GM19328 (cell line): ENCODE measurements around the gene SNTB2.

ENCODE experiments used
- ATAC-seq: cut with Tn5 transposase; IDR thresholded peaks from one replicate; pipeline ENCODE4 v1.9.1; 2021; ENCODE audit warnings: mild to moderate bottlenecking, moderate library complexity; ENCODE audit not compliant: unreplicated experiment

The SNTB2 gene

GRCh38 chr16:69316595-69317034 is 129.7 kb downstream of the SNTB2 start:
- ATAC-seq, result no peak

GRCh38 chr16:69318177-69318910 is 131.4 kb downstream of the SNTB2 start:
- no peak for ATAC-seq

GRCh38 chr16:69318911-69319289 is 131.9 kb downstream of the SNTB2 start:
- ATAC-seq, result no peak

GRCh38 chr16:69319381-69319780 is 132.4 kb downstream of the SNTB2 start:
- ATAC-seq, result no peak

- ATAC-seq, result no peak
Measured at GRCh38 chr16:69319826-69320739, 133.1 kb downstream of the SNTB2 start.

GRCh38 chr16:69320740-69321073 is 133.7 kb downstream of the SNTB2 start:
- ATAC-seq, result no peak

GRCh38 chr16:69321080-69321479 is 134.1 kb downstream of the SNTB2 start:
- ATAC-seq, result no peak

- ATAC-seq, result no peak
Measured at GRCh38 chr16:69322343-69322742, 135.4 kb downstream of the SNTB2 start.

GRCh38 chr16:69323415-69323814 is 136.5 kb downstream of the SNTB2 start:
- ATAC-seq, result no peak

GRCh38 chr16:69324013-69324531 is 137.1 kb downstream of the SNTB2 start:
- ATAC-seq, result no peak

- ATAC-seq, result no peak
Measured at GRCh38 chr16:69324585-69325253, 137.8 kb downstream of the SNTB2 start.

- ATAC-seq, result no peak
Measured at GRCh38 chr16:69325784-69326171, 138.8 kb downstream of the SNTB2 start.

GRCh38 chr16:69326172-69326873 is 139.4 kb downstream of the SNTB2 start:
- no peak for ATAC-seq

GRCh38 chr16:69327585-69328310 is 140.8 kb downstream of the SNTB2 start:
- no peak for ATAC-seq

GRCh38 chr16:69328854-69329316 is 141.9 kb downstream of the SNTB2 start:
- no peak for ATAC-seq

GRCh38 chr16:69329369-69330285 is 142.7 kb downstream of the SNTB2 start:
- peak; percentile 14 for ATAC-seq

- ATAC-seq, result peak; percentile 92
Measured at GRCh38 chr16:69330286-69331109, 143.5 kb downstream of the SNTB2 start, which contains the start of gene PDF. Gene PDF, minus strand, starts transcription at chr16:69330588. Its CDS starts 18 bp downstream, at chr16:69330570.

GRCh38 chr16:69334696-69335095 is 147.7 kb downstream of the SNTB2 start:
- ATAC-seq, result no peak
